ENCODE data around the gene AMH.

- TF ChIP-seq, protein P1, sequence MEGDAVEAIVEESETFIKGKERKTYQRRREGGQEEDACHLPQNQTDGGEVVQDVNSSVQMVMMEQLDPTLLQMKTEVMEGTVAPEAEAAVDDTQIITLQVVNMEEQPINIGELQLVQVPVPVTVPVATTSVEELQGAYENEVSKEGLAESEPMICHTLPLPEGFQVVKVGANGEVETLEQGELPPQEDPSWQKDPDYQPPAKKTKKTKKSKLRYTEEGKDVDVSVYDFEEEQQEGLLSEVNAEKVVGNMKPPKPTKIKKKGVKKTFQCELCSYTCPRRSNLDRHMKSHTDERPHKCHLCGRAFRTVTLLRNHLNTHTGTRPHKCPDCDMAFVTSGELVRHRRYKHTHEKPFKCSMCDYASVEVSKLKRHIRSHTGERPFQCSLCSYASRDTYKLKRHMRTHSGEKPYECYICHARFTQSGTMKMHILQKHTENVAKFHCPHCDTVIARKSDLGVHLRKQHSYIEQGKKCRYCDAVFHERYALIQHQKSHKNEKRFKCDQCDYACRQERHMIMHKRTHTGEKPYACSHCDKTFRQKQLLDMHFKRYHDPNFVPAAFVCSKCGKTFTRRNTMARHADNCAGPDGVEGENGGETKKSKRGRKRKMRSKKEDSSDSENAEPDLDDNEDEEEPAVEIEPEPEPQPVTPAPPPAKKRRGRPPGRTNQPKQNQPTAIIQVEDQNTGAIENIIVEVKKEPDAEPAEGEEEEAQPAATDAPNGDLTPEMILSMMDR (IDR thresholded peaks at IDR 0.05) = no peak
- no peak for TF ChIP-seq EP300 (IDR thresholded peaks at IDR 0.05)
These were observed 1.6 kb downstream of the AMH start for GRCh38 chr19:2250766-2251105.
